ENCODE results near the gene C10orf71. TPM values are rescaled to one million over a fixed set of nuclear protein-coding genes. Genes with fewer than 3 reads are reported as not detected.

Gene C10orf71
- total RNA-seq, 1 experiment from 2014 or later: not detected

GRCh38 chr10:49357910-49358309 lies 58.9 kb downstream of the C10orf71 start:
- H3K9me2 ChIP-seq (ENCODE audit: insufficient read depth): no peaks in the 10 kb centered on the region
- ATAC-seq (no peak), DNase-seq (ENCODE audit: low read depth, low spot score) (no peak)
- no peaks in the 10 kb centered on the region; a peak in 1 of 4 replicates for H3K4me1 ChIP-seq (ENCODE audit: control insufficient read depth in 1 of 2, insufficient read depth in 2 of 2, low read length in 2 of 2)
- H4K20me1 ChIP-seq (ENCODE audit: insufficient read depth): no peaks in the 10 kb centered on the region
- H3K4me3 ChIP-seq (replicated peaks in 1 of 2; ENCODE audit: low read depth in 1 of 2, low read length in 2 of 2): no peak overlapping the region
- no TSS peak for BruUV-seq (replicated peaks)
- H3K79me2 ChIP-seq (ENCODE audit: insufficient read depth, low read length): no peaks in the 10 kb centered on the region
- TF ChIP-seq ZBTB33 (IDR thresholded peaks at IDR 0.05; ENCODE audit: extremely low read depth, insufficient replicate concordance, low read length) (no peak), SRF (IDR thresholded peaks at IDR 0.05; ENCODE audit: low read depth) (no peak), JUND (IDR thresholded peaks at IDR 0.05) (no peak)
- ChIA-PET POLR2A (no interaction called here), CTCF (no interaction called here), RAD21 (ENCODE audit: low non-redundant PET in 1 of 2, low total read pairs in 2 of 2, uncharacterized antibody in 2 of 2, unreplicated experiment in 2 of 2) (no interaction called here)
- no peak overlapping the region for H2AFZ ChIP-seq (ENCODE audit: low read depth, low read length, poor library complexity, severe bottlenecking)
- no peaks in the 10 kb centered on the region for H3K36me3 ChIP-seq (ENCODE audit: control insufficient read depth in 1 of 2, insufficient read depth in 2 of 2, low read length in 2 of 2)
- H3K27ac ChIP-seq (ENCODE audit: low read depth, low read length): no peak overlapping the region
- H3K9ac ChIP-seq (ENCODE audit: low read length): no peak overlapping the region
- H3K27me3 ChIP-seq (ENCODE audit: insufficient read depth, low read length): no peaks in the 10 kb centered on the region; the same call in 1 of the 2 replicates
- intact Hi-C loops (cut with micrococcal nuclease): no loop called here
- no peaks in the 10 kb centered on the region for H3K9me3 ChIP-seq (ENCODE audit: control insufficient read depth in 1 of 2, insufficient read depth in 1 of 2, low read depth in 1 of 2, low read length in 2 of 2)
- no peak overlapping the region for H3K4me2 ChIP-seq (ENCODE audit: low read length)

- BruUV-seq (replicated peaks): no TSS peak
- H3K79me2 ChIP-seq (ENCODE audit: insufficient read depth, low read length): no peaks in the 10 kb centered on the region
- ChIA-PET POLR2A (no interaction called here), RAD21 (ENCODE audit: low non-redundant PET in 1 of 2, low total read pairs in 2 of 2, uncharacterized antibody in 2 of 2, unreplicated experiment in 2 of 2) (no interaction called here), CTCF (no interaction called here)
- H3K36me3 ChIP-seq (ENCODE audit: control insufficient read depth in 1 of 2, insufficient read depth in 2 of 2, low read length in 2 of 2): no peaks in the 10 kb centered on the region
- H3K9me2 ChIP-seq (ENCODE audit: insufficient read depth): no peaks in the 10 kb centered on the region
- H3K4me2 ChIP-seq (ENCODE audit: low read length): no peak overlapping the region
- H3K27ac ChIP-seq (ENCODE audit: low read depth, low read length): no peak overlapping the region
- no peak overlapping the region for H3K9ac ChIP-seq (ENCODE audit: low read length)
- intact Hi-C loops (cut with micrococcal nuclease): no loop called here
- ATAC-seq (no peak), DNase-seq (ENCODE audit: low read depth, low spot score) (no peak)
- H2AFZ ChIP-seq (ENCODE audit: low read depth, low read length, poor library complexity, severe bottlenecking): no peak overlapping the region
- no peaks in the 10 kb centered on the region for H4K20me1 ChIP-seq (ENCODE audit: insufficient read depth)
- no peak overlapping the region for H3K4me3 ChIP-seq (replicated peaks in 1 of 2; ENCODE audit: low read depth in 1 of 2, low read length in 2 of 2)
- H3K9me3 ChIP-seq (ENCODE audit: control insufficient read depth in 1 of 2, insufficient read depth in 1 of 2, low read depth in 1 of 2, low read length in 2 of 2): no peaks in the 10 kb centered on the region
- H3K4me1 ChIP-seq (ENCODE audit: control insufficient read depth in 1 of 2, insufficient read depth in 2 of 2, low read length in 2 of 2): no peaks in the 10 kb centered on the region; a peak in 1 of 4 replicates
- H3K27me3 ChIP-seq (ENCODE audit: insufficient read depth, low read length): peaks cover 3% of the 10 kb centered on the region; the same call in 1 of the 2 replicates
- no peak for TF ChIP-seq EZH2phosphoT487 (IDR thresholded peaks at IDR 0.05; ENCODE audit: borderline replicate concordance)
- TF ChIP-seq CEBPB (IDR thresholded peaks at IDR 0.05; ENCODE audit: low read depth): no peak
- no peak for TF ChIP-seq MAX (IDR thresholded peaks at IDR 0.05)
- no peak for TF ChIP-seq JUND (IDR thresholded peaks at IDR 0.05)
- no peak for TF ChIP-seq CTCF (IDR thresholded peaks at IDR 0.05 in 2 of 3, conservative IDR thresholded peaks at IDR 0.05 in 1 of 3; ENCODE audit: borderline replicate concordance in 1 of 3, insufficient read depth in 1 of 3, low read depth in 2 of 3, low read length in 2 of 3)
- no peak for TF ChIP-seq REST (IDR thresholded peaks at IDR 0.05; ENCODE audit: low read depth)
- TF ChIP-seq TCF7L2 (IDR thresholded peaks at IDR 0.05; ENCODE audit: borderline replicate concordance, extremely low read depth, insufficient read depth, insufficient read length): no peak
- no peak for TF ChIP-seq SRF (IDR thresholded peaks at IDR 0.05; ENCODE audit: low read depth)
- TF ChIP-seq ZFX (IDR thresholded peaks at IDR 0.05): no peak
These were observed 60.6 kb downstream of the C10orf71 start for GRCh38 chr10:49359349-49360270.

Measured in HCT116 (cell line).